Testis (tissue), 5 donors: Measurements from ENCODE around the gene MRFAP1. TPM values are rescaled to one million over a fixed set of nuclear protein-coding genes. Genes with fewer than 3 reads are reported as not detected.

Experiments used
- DNase-seq: peaks from one replicate; pipeline ENCODE4 v3.0.0-alpha.2; 2019
- H3K27ac ChIP-seq, 2 donors: fragments of 200-600 bp; sonication (generic); one replicate each; pipeline ENCODE4 v1.5.1; 2019
- H3K27me3 ChIP-seq: fragments of 200-600 bp; sonication (generic); one replicate; pipeline ENCODE4 v1.5.1; 2019
- H3K36me3 ChIP-seq: fragments of 200-600 bp; sonication (generic); one replicate; pipeline ENCODE4 v1.5.1; 2017; ENCODE audit warnings: low read depth; ENCODE audit errors: missing control alignments
- H3K4me1 ChIP-seq: fragments of 200-600 bp; sonication (generic); one replicate; pipeline ENCODE4 v1.5.1; 2019
- H3K4me3 ChIP-seq, 2 donors: fragments of 200-600 bp; sonication (generic); one replicate each; pipeline ENCODE4 v1.5.1; 2017 to 2019
- H3K9me3 ChIP-seq: fragments of 200-600 bp; sonication (generic); one replicate; pipeline ENCODE4 v1.5.1; 2017
- CTCF ChIP-seq, 3 experiments: fragments of 450-650 bp in 2 of 3; fragments of 200-600 bp in 1 of 3; sonication (generic) in 1 of 3; IDR thresholded peaks; one replicate each; pipeline ENCODE4 v1.5.1; 2016 to 2019; ENCODE audit warnings: antibody characterized with exemption in 3 of 3, mild to moderate bottlenecking in 2 of 3, moderate library complexity in 1 of 3
- POLR2A ChIP-seq: fragments of 450-650 bp; IDR thresholded peaks from one replicate; pipeline ENCODE4 v1.6.1; 2017; ENCODE audit warnings: antibody characterized with exemption, mild to moderate bottlenecking, moderate library complexity
- WGBS, 2 donors: methylation state at CpG; one replicate each; pipeline ENCODE4 v1.1.5; 2018; 5-methylcytosine and 5-hydroxymethylcytosine counted together
- intact Hi-C: fragments of 100-400 bp; cut with DNase I; formaldehyde crosslinking; loops from one replicate; pipeline ENCODE4 v1.15.1; 2023; ENCODE audit warnings: low total_unique reads
- long read RNA-seq, 2 donors: transcript quantifications; one replicate each; lab custom pipeline, GENCODE V29; 2026
- polyA plus RNA-seq: library from polyadenylated mRNA; stranded (reverse); fragments of 350-450 nt; fragmentation: Illumina TruSeq; extraction: RNeasy Lipid Tissue Mini Kit (QIAGEN cat#74804); gene quantifications from one replicate; pipeline ENCODE4 v1.2.3, GENCODE V29; 2014; ENCODE audit warnings: low read depth, low replicate concordance; ENCODE audit not compliant: insufficient read depth
- total RNA-seq, 2 donors: library from RNA; depleted of rRNA; stranded (reverse); fragments of >200 nt; gene quantifications; one replicate each; pipeline ENCODE4 v1.2.3, GENCODE V29; 2016

The MRFAP1 gene
- total RNA-seq (100 to 1,000 TPM; 289 to 308 TPM), polyA plus RNA-seq (382 TPM)
- long read RNA-seq, donor 1, transcript MRFAP1-201 (3 exons, 2,049 nt): minor isoform, 25 of 734 reads
- long read RNA-seq, donor 1, transcript MRFAP1-202 (2 exons, 1,584 nt): minor isoform, 119 of 734 reads
- long read RNA-seq, donor 1, transcript MRFAP1-204 (1 exons, 1,982 nt): major isoform, 404 of 734 reads
- long read RNA-seq, donor 1, partial matches to known transcripts: 160 of 734 reads
- long read RNA-seq, donor 1, other reads (novel, unspliced or antisense): 26 of 734 reads
- long read RNA-seq, donor 2, transcript MRFAP1-202 (2 exons, 1,584 nt): minor isoform, 73 of 394 reads
- long read RNA-seq, donor 2, transcript MRFAP1-201 (3 exons, 2,049 nt): minor isoform, 25 of 394 reads
- long read RNA-seq, donor 2, transcript MRFAP1-204 (1 exons, 1,982 nt): major isoform, 193 of 394 reads
- long read RNA-seq, donor 2, partial matches to known transcripts: 82 of 394 reads
- long read RNA-seq, donor 2, other reads (novel, unspliced or antisense): 21 of 394 reads

DNA sequence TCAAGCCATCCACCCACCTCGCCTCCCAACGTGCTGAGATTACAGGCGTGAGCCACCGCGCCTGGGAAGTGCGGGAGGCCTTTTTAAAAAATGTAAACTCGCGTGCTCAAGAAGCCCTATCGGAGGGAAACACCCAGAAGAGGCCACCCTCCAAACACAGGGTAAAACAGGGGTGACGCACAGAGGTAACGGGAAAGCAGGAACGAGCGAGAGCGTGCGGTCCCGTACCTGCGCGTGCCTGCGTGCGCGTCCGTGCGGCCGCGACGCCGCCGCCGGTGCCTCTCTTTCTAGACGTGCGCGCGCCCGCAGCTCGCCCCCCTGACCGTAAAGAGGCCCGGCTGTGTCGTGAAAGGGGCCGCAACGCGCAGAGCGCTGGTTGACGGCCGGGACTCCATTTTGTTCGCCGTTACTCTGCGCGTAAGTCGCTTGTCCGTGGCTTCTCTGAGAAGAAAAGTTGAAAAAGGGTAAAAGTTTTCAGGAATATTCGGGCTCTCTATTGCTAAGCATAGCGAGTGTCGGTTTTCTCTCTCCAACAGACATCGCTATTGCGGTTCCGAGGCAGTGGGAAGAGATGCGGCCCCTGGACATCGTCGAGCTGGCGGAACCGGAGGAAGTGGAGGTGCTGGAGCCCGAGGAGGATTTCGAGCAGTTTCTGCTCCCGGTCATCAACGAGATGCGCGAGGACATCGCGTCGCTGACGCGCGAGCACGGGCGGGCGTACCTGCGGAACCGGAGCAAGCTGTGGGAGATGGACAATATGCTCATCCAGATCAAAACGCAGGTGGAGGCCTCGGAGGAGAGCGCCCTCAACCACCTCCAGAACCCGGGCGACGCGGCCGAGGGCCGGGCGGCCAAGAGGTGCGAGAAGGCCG, at the start of gene MRFAP1:
Gene MRFAP1 (plus strand): TSS at position 394 of the 872 bp plus-strand sequence. CDS start 178 bp downstream, at position 572.
- Histone ChIP-seq H3K36me3 (no peaks in the 10 kb centered on the region), H3K4me1 (peaks cover 24% of the 10 kb centered on the region), H3K9me3 (no peaks in the 10 kb centered on the region), H3K27ac (peak within 1 kb of the TSS; percentile 95 to 97), H3K4me3 (peak within 1 kb of the TSS; percentile 84 to 85), H3K27me3 (no peaks in the 10 kb centered on the region)
- peak; percentile 97 for DNase-seq
- intact Hi-C loops: no loop called here
- TF ChIP-seq POLR2A (peak; percentile 47), CTCF (IDR thresholded peaks at IDR 0.05) (no peak)
- 0% methylated on average over 83 to 90 of the region's 90 CpGs for WGBS, 2 donors

DNA sequence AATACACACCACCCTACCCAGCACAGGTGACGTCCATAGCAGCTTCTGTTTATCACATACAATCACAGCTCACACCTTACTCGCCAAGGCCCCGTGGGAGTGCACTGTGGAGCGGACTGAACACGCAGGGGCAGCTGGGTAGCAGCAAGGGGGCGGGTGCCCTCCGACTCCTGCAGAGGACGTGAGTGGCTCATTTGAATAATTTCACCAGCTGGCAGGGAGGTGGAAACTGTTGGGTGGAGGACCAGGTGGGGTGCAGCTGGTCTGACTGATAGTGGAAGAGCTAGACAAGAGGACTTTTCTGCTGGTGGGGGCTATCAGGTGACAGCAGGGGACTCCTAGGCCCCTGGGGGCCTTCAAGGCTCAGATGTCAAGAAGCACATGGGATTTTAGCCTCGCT, 49.2 kb upstream of the MRFAP1 start:
- Histone ChIP-seq H3K27me3 (no peaks in the 10 kb centered on the region), H3K4me1 (no peaks in the 10 kb centered on the region), H3K4me3 (no peak overlapping the region), H3K9me3 (no peaks in the 10 kb centered on the region), H3K27ac (no peak overlapping the region), H3K36me3 (no peaks in the 10 kb centered on the region)
- DNase-seq: no peak
- 78 to 90% methylated on average over 9 of the region's 9 CpGs for WGBS, 2 donors
- intact Hi-C loops: no loop called here
- TF ChIP-seq CTCF (IDR thresholded peaks at IDR 0.05) (no peak), POLR2A (no peak)

DNA sequence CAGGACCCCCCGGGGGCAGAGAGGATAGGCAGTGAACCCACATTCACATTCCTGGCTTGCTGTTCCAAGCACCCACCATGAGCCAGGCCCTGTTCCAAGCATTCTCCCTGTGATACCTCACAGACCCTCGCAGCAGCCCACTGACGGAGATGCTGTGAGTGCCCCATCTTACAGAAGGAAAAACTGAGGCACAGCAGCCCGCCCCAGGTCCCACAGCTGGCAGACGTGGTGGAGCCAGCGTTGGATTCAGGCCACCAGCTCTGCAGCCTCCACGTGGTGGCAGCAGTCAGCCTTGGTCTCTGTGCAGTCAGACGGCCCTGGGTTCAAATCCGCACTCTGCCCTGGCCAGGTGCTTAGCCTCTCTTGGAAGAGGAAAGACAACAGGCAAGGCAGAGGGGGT, 48.7 kb upstream of the MRFAP1 start:
- no peaks in the 10 kb centered on the region for H3K4me1 ChIP-seq
- DNase-seq: no peak
- no peak overlapping the region for H3K4me3 ChIP-seq
- H3K36me3 ChIP-seq: no peaks in the 10 kb centered on the region
- H3K27me3 ChIP-seq: no peaks in the 10 kb centered on the region
- 80 to 100% methylated on average over 3 to 9 of the region's 9 CpGs for WGBS, 2 donors
- no peak overlapping the region for H3K27ac ChIP-seq
- TF ChIP-seq CTCF (IDR thresholded peaks at IDR 0.05) (no peak), POLR2A (no peak)
- no peaks in the 10 kb centered on the region for H3K9me3 ChIP-seq
- intact Hi-C loops: no loop called here

GRCh38 chr4:6592804-6593563, 47.5 kb upstream of the MRFAP1 start:
- H3K27ac ChIP-seq: no peak overlapping the region
- 95 to 97% methylated on average over 14 to 16 of the region's 16 CpGs for WGBS, 2 donors
- no peaks in the 10 kb centered on the region for H3K27me3 ChIP-seq
- H3K4me3 ChIP-seq: no peak overlapping the region
- H3K36me3 ChIP-seq: no peaks in the 10 kb centered on the region
- DNase-seq: no peak
- H3K4me1 ChIP-seq: no peaks in the 10 kb centered on the region
- TF ChIP-seq POLR2A (no peak), CTCF (IDR thresholded peaks at IDR 0.05) (no peak)
- intact Hi-C loops: no loop called here
- H3K9me3 ChIP-seq: no peaks in the 10 kb centered on the region
